NT2/D1 (cell line): Measurements from ENCODE around the gene SCD5.

Experiments
- SUZ12 ChIP-seq: IDR thresholded peaks from 2 replicates; pipeline ENCODE4 v1.6.1; 2011; ENCODE audit not compliant: insufficient read length, insufficient read depth; ENCODE audit errors: extremely low read depth
- YY1 ChIP-seq: IDR thresholded peaks from 2 replicates; pipeline ENCODE4 v1.6.1; 2011; ENCODE audit not compliant: insufficient read length, insufficient read depth
- ZNF274 ChIP-seq: IDR thresholded peaks from 2 replicates; pipeline ENCODE4 v1.6.1; 2011; ENCODE audit warnings: mild to moderate bottlenecking, low read depth, low read length

DNA sequence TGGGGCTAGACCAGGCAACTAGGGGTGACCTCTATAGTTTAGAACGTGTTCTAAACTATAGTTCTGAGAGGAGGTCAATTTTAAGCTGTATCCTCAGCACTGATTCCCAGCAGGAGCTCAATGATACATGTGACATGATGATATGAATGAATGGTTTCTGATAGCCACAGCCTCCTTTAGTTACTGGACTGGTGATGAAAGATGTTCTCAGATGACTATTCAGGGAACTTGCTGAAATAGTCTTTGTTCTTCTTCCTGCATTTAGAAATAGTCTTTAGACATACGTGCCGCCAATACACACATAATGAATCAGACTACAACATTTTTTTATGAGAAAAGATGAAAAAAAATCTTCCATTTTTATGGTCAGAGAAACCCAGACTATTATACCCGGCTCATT, 120.5 kb downstream of the SCD5 start:
- TF ChIP-seq SUZ12 (no peak), YY1 (no peak), ZNF274 (no peak)
